NK-92 treated with Interleukin-12 subunit alpha and Interleukin-12 subunit beta, amount 100 ng/mL, for 24 hours (cell line): Measurements from ENCODE around the gene TMEM255B.
"Not testable (repeated sequence)": the region's sequence is repeated elsewhere in the genome, so short reads cannot be mapped to it uniquely, and the experiment has no call there.

Source experiments
- DNase-seq: peaks from one replicate; lab custom pipeline; 2025; lab: John Stamatoyannopoulos, UW

The TMEM255B gene

GRCh38 chr13:113817860-113818691, 59.0 kb downstream of the TMEM255B start:
- no peak for DNase-seq

GRCh38 chr13:113818700-113819295, 59.8 kb downstream of the TMEM255B start:
- DNase-seq, result no peak

GRCh38 chr13:113819341-113819730, 60.3 kb downstream of the TMEM255B start:
- DNase-seq, result no peak

- DNase-seq, result no peak
These were observed 61.0 kb downstream of the TMEM255B start for GRCh38 chr13:113819731-113820715.

- DNase-seq, result no peak
These were observed 62.0 kb downstream of the TMEM255B start for GRCh38 chr13:113820813-113821651.

- DNase-seq, result no peak
These were observed 62.8 kb downstream of the TMEM255B start for GRCh38 chr13:113821847-113822246.

GRCh38 chr13:113822266-113822665, 63.2 kb downstream of the TMEM255B start:
- no peak for DNase-seq

GRCh38 chr13:113822956-113823744, 64.1 kb downstream of the TMEM255B start:
- DNase-seq, result no peak

GRCh38 chr13:113823771-113824170, 64.7 kb downstream of the TMEM255B start:
- no peak for DNase-seq

- no peak for DNase-seq
These were observed 66.8 kb downstream of the TMEM255B start for GRCh38 chr13:113825841-113826240.

- DNase-seq, result not testable (repeated sequence)
These were observed 67.4 kb downstream of the TMEM255B start for GRCh38 chr13:113826446-113826845.

- no peak for DNase-seq
These were observed 68.0 kb downstream of the TMEM255B start for GRCh38 chr13:113827021-113827420.

- no peak for DNase-seq
These were observed 69.3 kb downstream of the TMEM255B start for GRCh38 chr13:113828282-113828825.

- not testable (repeated sequence) for DNase-seq
These were observed 71.5 kb downstream of the TMEM255B start for GRCh38 chr13:113830426-113830950.

- DNase-seq, result no peak
These were observed 72.0 kb downstream of the TMEM255B start for GRCh38 chr13:113831061-113831460.

GRCh38 chr13:113832205-113832604, 73.2 kb downstream of the TMEM255B start:
- no peak for DNase-seq

GRCh38 chr13:113832631-113833030, 73.6 kb downstream of the TMEM255B start:
- no peak for DNase-seq

- DNase-seq, result no peak
These were observed 74.2 kb downstream of the TMEM255B start for GRCh38 chr13:113833111-113833830.

GRCh38 chr13:113834006-113834405, 75.0 kb downstream of the TMEM255B start:
- not testable (repeated sequence) for DNase-seq
